Measurements from ENCODE around the gene TEK. TPM values are rescaled to one million over a fixed set of nuclear protein-coding genes. Genes with fewer than 3 reads are reported as not detected.
A peak's percentile ranks its signal among the peaks of the same experiment; 100 is the strongest.

The TEK gene
- total and polyA plus RNA-seq, 5 donors, result 10.2 to 29.7 (median 21.7) TPM

DNA sequence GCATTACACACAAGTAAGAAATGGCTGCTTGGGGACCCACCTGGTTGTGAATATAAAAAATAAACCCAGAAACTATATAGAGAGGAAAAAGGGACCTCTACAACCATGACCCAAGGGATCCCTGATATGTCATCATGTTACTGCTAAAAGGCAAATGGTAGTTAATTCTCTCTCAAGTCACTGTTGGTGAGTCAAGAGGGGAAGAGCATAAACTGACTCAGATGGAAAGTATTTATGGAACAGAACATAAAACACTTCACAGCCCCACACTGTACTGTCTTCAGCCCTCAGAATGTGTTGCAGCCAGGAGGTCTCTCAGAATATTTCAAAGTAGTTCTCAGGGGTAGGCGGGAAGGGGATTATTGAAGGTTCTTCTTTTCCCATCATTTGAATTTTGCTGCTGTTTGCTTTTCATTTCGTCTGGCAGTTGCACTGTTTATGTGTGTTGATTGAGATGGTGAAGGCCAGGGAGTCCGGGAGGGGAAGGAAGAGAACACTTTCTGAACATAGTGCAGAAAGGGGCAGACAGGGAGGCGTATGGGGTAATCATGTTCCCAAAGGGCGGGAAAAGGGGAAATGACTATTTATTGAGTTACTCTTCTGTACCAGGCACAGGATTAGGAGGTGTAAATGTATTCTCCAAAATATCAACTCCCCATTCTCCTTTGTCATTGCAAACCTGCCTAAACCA is 85.5 kb downstream of the TEK start:
- intact Hi-C loops (cut with DNase I), result loop anchor here in 1 of 4 donors (10.0 kb wide), 1 partner anchor 160 kb away; no protein-coding TSS in a partner anchor
- WGBS, result 72% methylated on average over 5 of the region's 5 CpGs
- no peak overlapping the region for H3K27ac ChIP-seq (ENCODE audit: low read length)
- H3K9me3 ChIP-seq (ENCODE audit: control insufficient read depth, low read length), result no peaks in the 10 kb centered on the region
- no peak overlapping the region for H3K4me3 ChIP-seq (ENCODE audit: low read length)
- ATAC-seq (peak in 1 of 2 donors; percentile 55), DNase-seq (no peak)
- no peaks in the 10 kb centered on the region for H3K27me3 ChIP-seq (ENCODE audit: control insufficient read depth, insufficient read depth)
- peaks cover 4% of the 10 kb centered on the region for H3K4me1 ChIP-seq (ENCODE audit: control insufficient read depth, insufficient read depth, low read length)

DNA sequence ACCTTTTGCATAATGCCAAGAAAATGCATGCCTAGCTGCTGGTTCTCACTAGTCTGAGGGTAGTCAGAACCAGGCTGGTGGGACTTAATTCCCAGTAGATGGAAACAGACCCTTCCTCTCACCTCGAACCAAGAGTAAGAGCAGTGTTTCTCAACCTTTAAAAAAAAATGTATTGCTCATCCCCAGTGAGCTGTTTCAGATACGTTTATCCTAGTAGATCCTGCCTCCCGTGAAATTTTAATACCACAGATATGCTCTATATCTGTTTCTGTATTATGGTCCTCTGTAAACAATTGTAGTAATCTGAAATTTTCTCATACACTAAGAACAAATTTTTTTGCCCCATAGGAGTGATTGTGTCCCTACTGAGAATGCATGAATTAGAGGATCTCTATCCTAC is 86.2 kb downstream of the TEK start:
- intact Hi-C loops (cut with DNase I), result loop anchor here in 1 of 4 donors (10.0 kb wide), 1 partner anchor 160 kb away; no protein-coding TSS in a partner anchor
- peak overlapping the region; percentile 37 for H3K27ac ChIP-seq (ENCODE audit: low read length)
- no peaks in the 10 kb centered on the region for H3K27me3 ChIP-seq (ENCODE audit: control insufficient read depth, insufficient read depth)
- DNase-seq (no peak), ATAC-seq (no peak)
- H3K9me3 ChIP-seq (ENCODE audit: control insufficient read depth, low read length), result no peaks in the 10 kb centered on the region
- no peak overlapping the region for H3K4me3 ChIP-seq (ENCODE audit: low read length)
- 70% methylated on average over 3 of the region's 3 CpGs for WGBS
- H3K4me1 ChIP-seq (ENCODE audit: control insufficient read depth, insufficient read depth, low read length), result peaks cover 4% of the 10 kb centered on the region

DNA sequence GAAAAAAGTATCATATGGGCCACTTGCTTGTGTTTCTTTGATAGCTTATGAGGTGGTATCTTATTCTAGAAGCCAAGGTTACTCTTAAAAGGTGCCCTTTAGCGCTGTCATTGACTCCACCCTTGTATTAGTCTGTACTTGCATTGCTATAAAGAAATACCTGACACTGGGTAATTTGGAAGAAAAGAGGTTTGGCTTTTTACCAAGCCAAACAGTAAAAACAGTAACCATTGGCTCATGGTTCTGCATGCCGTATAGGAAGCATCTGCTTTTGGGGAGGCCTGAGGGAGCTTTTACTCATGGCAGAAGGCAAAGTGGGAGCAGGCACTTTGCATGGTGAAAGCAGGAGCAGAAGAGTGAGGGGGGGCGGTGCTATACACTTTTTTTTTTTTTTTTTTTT is 87.4 kb downstream of the TEK start:
- Histone ChIP-seq H3K4me1 (ENCODE audit: control insufficient read depth, insufficient read depth, low read length) (peaks cover 4% of the 10 kb centered on the region), H3K9me3 (ENCODE audit: control insufficient read depth, low read length) (no peaks in the 10 kb centered on the region), H3K27me3 (ENCODE audit: control insufficient read depth, insufficient read depth) (no peaks in the 10 kb centered on the region), H3K27ac (ENCODE audit: low read length) (no peak overlapping the region), H3K4me3 (ENCODE audit: low read length) (no peak overlapping the region)
- ATAC-seq, result no peak
- intact Hi-C loops (cut with DNase I), result loop anchor here in 1 of 4 donors (10.0 kb wide), 1 partner anchor 162 kb away; no protein-coding TSS in a partner anchor
- DNase-seq, result no peak
- WGBS, result 96% methylated on average over 3 of the region's 3 CpGs

DNA sequence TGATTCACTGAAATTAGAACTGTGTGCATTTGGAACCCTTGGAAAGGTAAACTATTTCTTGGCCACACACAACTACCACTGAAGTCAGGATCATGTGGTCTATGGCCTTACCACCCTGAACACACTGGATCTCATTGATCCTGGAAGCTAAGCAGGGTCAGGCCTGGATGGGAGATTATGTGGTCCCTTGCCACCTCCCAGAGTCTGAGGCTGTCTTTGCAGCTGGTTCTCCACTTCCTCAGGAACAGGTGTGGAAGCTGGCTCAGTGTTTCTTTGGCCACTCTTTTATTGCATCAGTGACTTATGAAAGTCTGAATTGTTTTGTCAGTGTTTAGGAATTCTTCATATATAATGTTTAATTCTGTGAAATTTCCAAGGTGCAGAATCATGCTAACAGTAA is 89.2 kb downstream of the TEK start:
- intact Hi-C loops (cut with DNase I), result loop anchor here in 1 of 4 donors (10.0 kb wide), 1 partner anchor 163 kb away; no protein-coding TSS in a partner anchor
- DNase-seq (no peak), ATAC-seq (peak in 1 of 2 donors; percentile 32)
- Histone ChIP-seq H3K27ac (ENCODE audit: low read length) (no peak overlapping the region), H3K27me3 (ENCODE audit: control insufficient read depth, insufficient read depth) (no peaks in the 10 kb centered on the region), H3K4me1 (ENCODE audit: control insufficient read depth, insufficient read depth, low read length) (peaks cover 2% of the 10 kb centered on the region), H3K4me3 (ENCODE audit: low read length) (no peak overlapping the region), H3K9me3 (ENCODE audit: control insufficient read depth, low read length) (no peaks in the 10 kb centered on the region)

DNA sequence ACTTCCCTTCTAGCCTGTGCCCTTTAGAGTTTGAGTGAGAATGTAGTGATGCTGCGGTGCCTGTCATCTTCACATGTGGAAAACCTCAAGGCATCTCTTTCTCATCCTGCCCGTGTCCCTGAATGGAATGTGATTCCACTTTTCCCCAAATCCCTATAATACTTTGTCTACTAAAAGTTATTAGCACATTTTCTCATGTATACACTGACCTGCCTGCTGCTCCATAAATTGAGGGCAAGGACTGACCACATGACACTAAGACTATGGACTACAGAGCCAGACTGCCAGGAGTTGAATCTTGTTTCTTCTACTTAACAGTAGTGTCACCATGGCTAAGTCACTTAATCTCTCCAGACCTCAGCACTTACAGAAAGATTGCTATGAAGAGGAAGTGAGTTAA is 93.0 kb downstream of the TEK start:
- intact Hi-C loops (cut with DNase I), result no loop called here
- no peak overlapping the region for H3K27ac ChIP-seq (ENCODE audit: low read length)
- WGBS, result 93% methylated on average over 2 of the region's 2 CpGs

DNA sequence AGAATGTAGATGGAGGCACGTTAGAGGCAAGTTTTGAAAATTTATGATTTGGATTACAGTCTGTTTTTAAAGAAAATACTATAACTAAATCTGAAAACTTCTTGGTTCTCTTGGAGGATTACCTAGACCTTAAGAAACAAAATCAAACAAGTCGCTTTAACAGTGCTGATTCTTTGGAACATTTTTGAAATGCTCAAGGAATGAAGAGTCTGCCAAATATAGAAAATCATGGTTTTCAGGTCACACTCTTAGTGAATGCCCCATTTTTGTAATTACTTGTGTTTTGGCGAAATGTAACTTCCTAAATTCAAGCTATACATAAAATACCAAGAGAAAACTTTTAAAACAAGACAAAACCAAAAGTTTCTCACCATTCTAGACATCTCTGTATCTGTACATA is 94.8 kb downstream of the TEK start:
- Histone ChIP-seq H3K9me3 (ENCODE audit: control insufficient read depth, low read length) (no peaks in the 10 kb centered on the region), H3K4me3 (ENCODE audit: low read length) (no peak overlapping the region), H3K27ac (ENCODE audit: low read length) (no peak overlapping the region), H3K4me1 (ENCODE audit: control insufficient read depth, insufficient read depth, low read length) (no peaks in the 10 kb centered on the region), H3K27me3 (ENCODE audit: control insufficient read depth, insufficient read depth) (no peaks in the 10 kb centered on the region)
- DNase-seq (no peak), ATAC-seq (no peak)
- WGBS, result 88% methylated on average over 3 of the region's 3 CpGs
- intact Hi-C loops (cut with DNase I), result no loop called here

More for the DNA sequence above, 93.0 kb downstream of the TEK start:
- Histone ChIP-seq H3K9me3 (ENCODE audit: control insufficient read depth, low read length) (no peaks in the 10 kb centered on the region), H3K27me3 (ENCODE audit: control insufficient read depth, insufficient read depth) (no peaks in the 10 kb centered on the region), H3K4me3 (ENCODE audit: low read length) (no peak overlapping the region), H3K4me1 (ENCODE audit: control insufficient read depth, insufficient read depth, low read length) (no peaks in the 10 kb centered on the region)
- ATAC-seq (no peak), DNase-seq (no peak)

DNA sequence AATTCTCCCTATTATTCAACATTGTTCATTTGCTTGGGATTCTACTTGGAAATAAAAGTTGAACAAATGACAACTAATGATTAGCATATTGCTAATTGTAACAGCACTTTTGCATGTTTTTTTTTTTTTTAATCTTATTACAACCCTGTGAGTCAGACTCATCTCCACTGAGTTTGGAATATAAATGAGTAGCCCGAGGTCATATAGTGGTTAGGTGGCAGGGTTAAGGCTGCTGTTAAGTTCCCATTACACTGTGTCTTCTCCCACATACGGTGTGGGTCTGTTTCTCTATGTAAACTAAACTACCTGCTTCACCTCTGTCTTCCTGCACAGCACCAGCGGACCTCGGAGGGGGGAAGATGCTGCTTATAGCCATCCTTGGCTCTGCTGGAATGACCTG is 95.6 kb downstream of the TEK start:
- Histone ChIP-seq H3K4me1 (ENCODE audit: control insufficient read depth, insufficient read depth, low read length) (no peaks in the 10 kb centered on the region), H3K9me3 (ENCODE audit: control insufficient read depth, low read length) (no peaks in the 10 kb centered on the region), H3K27me3 (ENCODE audit: control insufficient read depth, insufficient read depth) (no peaks in the 10 kb centered on the region), H3K4me3 (ENCODE audit: low read length) (no peak overlapping the region), H3K27ac (ENCODE audit: low read length) (no peak overlapping the region)
- DNase-seq (no peak), ATAC-seq (no peak)
- 89% methylated on average over 4 of the region's 4 CpGs for WGBS
- intact Hi-C loops (cut with DNase I), result no loop called here

DNA sequence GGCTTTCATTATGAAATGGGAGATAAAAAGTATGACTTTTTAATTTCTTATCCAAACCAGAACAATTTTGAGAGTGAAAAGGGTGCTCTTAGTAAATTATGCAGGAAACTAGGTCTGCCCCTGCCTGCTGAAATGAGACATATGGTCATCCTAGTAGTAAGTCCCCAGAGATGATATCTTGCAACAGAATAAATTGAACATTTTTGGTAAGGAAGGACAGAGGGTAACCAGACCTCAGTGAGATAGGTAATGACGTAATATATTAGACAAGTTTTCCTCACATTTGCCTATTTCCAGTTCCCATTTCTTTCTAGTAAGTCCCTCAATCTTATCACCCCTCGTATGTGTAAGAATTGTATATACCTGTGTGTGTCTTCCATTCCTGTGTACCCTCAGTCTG is 96.2 kb downstream of the TEK start:
- H3K9me3 ChIP-seq (ENCODE audit: control insufficient read depth, low read length), result no peaks in the 10 kb centered on the region
- 76% methylated on average over 2 of the region's 2 CpGs for WGBS
- H3K4me3 ChIP-seq (ENCODE audit: low read length), result no peak overlapping the region
- intact Hi-C loops (cut with DNase I), result no loop called here
- DNase-seq (no peak), ATAC-seq (no peak)
- H3K4me1 ChIP-seq (ENCODE audit: control insufficient read depth, insufficient read depth, low read length), result no peaks in the 10 kb centered on the region
- no peak overlapping the region for H3K27ac ChIP-seq (ENCODE audit: low read length)
- no peaks in the 10 kb centered on the region for H3K27me3 ChIP-seq (ENCODE audit: control insufficient read depth, insufficient read depth)

DNA sequence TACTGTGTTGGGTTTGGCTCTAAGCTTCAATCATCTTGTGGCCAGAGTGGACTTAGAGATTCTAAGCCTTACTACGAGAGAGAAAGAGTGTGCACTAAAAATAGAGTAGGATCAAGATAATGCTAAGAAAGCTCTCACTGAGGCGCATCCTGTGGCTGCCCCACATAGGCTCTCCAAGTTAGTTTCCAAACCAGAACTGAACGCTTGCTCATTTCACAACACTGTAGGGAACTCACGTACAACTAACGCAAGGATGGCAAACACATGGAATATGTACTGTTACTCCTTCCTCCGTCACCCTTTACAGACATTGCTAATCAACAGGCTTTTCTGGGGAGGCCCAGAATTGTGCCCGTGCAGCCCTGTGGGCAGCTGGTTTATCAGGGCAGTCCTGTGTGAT is 97.0 kb downstream of the TEK start:
- H3K4me1 ChIP-seq (ENCODE audit: control insufficient read depth, insufficient read depth, low read length), result no peaks in the 10 kb centered on the region
- ATAC-seq (no peak), DNase-seq (no peak)
- no peaks in the 10 kb centered on the region for H3K9me3 ChIP-seq (ENCODE audit: control insufficient read depth, low read length)
- no peak overlapping the region for H3K4me3 ChIP-seq (ENCODE audit: low read length)
- 77% methylated on average over 7 of the region's 7 CpGs for WGBS
- intact Hi-C loops (cut with DNase I), result no loop called here
- no peak overlapping the region for H3K27ac ChIP-seq (ENCODE audit: low read length)
- H3K27me3 ChIP-seq (ENCODE audit: control insufficient read depth, insufficient read depth), result no peaks in the 10 kb centered on the region

DNA sequence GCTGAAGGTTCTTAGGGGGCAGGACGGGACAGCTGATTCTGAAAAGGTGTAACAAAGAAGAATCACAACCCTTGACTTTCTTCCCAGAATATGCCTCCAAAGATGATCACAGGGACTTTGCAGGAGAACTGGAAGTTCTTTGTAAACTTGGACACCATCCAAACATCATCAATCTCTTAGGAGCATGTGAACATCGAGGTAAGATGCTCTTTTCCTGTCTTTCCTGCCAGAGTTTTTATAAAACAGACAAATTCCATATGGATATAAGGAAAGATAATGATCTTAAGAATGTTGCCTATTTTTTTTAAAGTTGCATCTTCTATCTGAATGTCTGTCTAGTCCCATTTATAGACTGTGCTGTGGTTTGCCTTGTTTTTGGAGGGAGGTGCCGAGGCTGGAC is 100.0 kb downstream of the TEK start:
- 72% methylated on average over 3 of the region's 3 CpGs for WGBS
- intact Hi-C loops (cut with DNase I), result no loop called here
- Histone ChIP-seq H3K9me3 (ENCODE audit: control insufficient read depth, low read length) (no peaks in the 10 kb centered on the region), H3K27me3 (ENCODE audit: control insufficient read depth, insufficient read depth) (no peaks in the 10 kb centered on the region), H3K4me3 (ENCODE audit: low read length) (no peak overlapping the region), H3K27ac (ENCODE audit: low read length) (no peak overlapping the region), H3K4me1 (ENCODE audit: control insufficient read depth, insufficient read depth, low read length) (no peaks in the 10 kb centered on the region)
- no peak for DNase-seq
- no peak for ATAC-seq

DNA sequence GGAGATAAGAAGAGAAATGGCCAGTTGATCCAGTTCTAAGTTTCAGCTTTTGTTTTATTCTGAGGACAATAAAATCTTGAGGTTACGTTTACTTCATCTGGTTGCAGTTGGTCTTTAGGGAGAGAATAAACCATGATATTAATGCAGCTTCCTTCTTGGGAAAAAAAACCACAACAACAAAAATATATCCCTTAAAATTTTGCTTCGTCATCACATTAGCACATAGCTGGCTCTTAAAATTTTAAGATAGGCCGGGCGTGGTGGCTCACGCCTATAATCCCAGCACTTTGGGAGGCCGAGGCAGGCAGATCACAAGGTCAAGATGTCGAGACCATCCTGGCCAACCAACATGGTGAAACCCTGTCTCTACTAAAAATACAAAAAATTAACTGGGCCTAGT is 101.6 kb downstream of the TEK start:
- no peak overlapping the region for H3K27ac ChIP-seq (ENCODE audit: low read length)
- no peaks in the 10 kb centered on the region for H3K27me3 ChIP-seq (ENCODE audit: control insufficient read depth, insufficient read depth)
- H3K4me3 ChIP-seq (ENCODE audit: low read length), result no peak overlapping the region
- 89% methylated on average over 7 of the region's 7 CpGs for WGBS
- intact Hi-C loops (cut with DNase I), result loop anchor here in 1 of 4 donors (10.0 kb wide), 1 partner anchor 176 kb away; no protein-coding TSS in a partner anchor
- no peak for DNase-seq
- no peaks in the 10 kb centered on the region for H3K9me3 ChIP-seq (ENCODE audit: control insufficient read depth, low read length)
- no peak for ATAC-seq
- H3K4me1 ChIP-seq (ENCODE audit: control insufficient read depth, insufficient read depth, low read length), result no peaks in the 10 kb centered on the region
